Measurements from ENCODE around the gene LEMD1. TPM values are rescaled to one million over a fixed set of nuclear protein-coding genes. Genes with fewer than 3 reads are reported as not detected.

The LEMD1 gene
- total RNA-seq, 4 donors from 2014 or later, result not detected

GRCh38 chr1:205360891-205361290 lies 61.0 kb downstream of the LEMD1 start:
- intact Hi-C loops (cut with DNase I), result no loop called here
- no peak for DNase-seq (ENCODE audit: extremely low spot score)
- WGBS, result 84% methylated on average over 4 of the region's 4 CpGs
- H3K4me1 ChIP-seq, result peaks cover 0 to 13% (median 10%) of the 10 kb centered on the region in 4 donors
- no peak overlapping the region for H3K4me3 ChIP-seq
- no peaks in the 10 kb centered on the region for H3K36me3 ChIP-seq
- H3K9me3 ChIP-seq, result no peaks in the 10 kb centered on the region
- peaks cover 0 to 24% (median 0%) of the 10 kb centered on the region in 4 donors for H3K27me3 ChIP-seq
- no peak overlapping the region for H3K27ac ChIP-seq (replicated peaks in 1 of 4)
- TF ChIP-seq EP300 (IDR thresholded peaks at IDR 0.05) (no peak), POLR2AphosphoS5 (IDR thresholded peaks at IDR 0.05) (no peak), CTCF (IDR thresholded peaks at IDR 0.05) (no peak), POLR2A (IDR thresholded peaks at IDR 0.05; ENCODE audit: low read depth) (no peak)

- no peak overlapping the region for H3K27ac ChIP-seq (replicated peaks in 1 of 4)
These were observed 61.9 kb downstream of the LEMD1 start for GRCh38 chr1:205359771-205360565.

GRCh38 chr1:205358579-205358978 lies 63.3 kb downstream of the LEMD1 start:
- Histone ChIP-seq H3K27me3 (peaks cover 0 to 24% (median 0%) of the 10 kb centered on the region in 4 donors), H3K27ac (replicated peaks in 1 of 4) (no peak overlapping the region), H3K4me3 (no peak overlapping the region), H3K36me3 (no peaks in the 10 kb centered on the region), H3K9me3 (no peaks in the 10 kb centered on the region), H3K4me1 (peaks cover 0 to 13% (median 11%) of the 10 kb centered on the region in 4 donors)
- DNase-seq (ENCODE audit: extremely low spot score), result no peak
- TF ChIP-seq CTCF (IDR thresholded peaks at IDR 0.05) (no peak), EP300 (IDR thresholded peaks at IDR 0.05) (no peak), POLR2A (IDR thresholded peaks at IDR 0.05; ENCODE audit: low read depth) (no peak), POLR2AphosphoS5 (IDR thresholded peaks at IDR 0.05) (no peak)
- intact Hi-C loops (cut with DNase I), result loop anchor here (5.0 kb wide), 1 partner anchor 74 kb away; no protein-coding TSS in a partner anchor

More at GRCh38 chr1:205359771-205360565, 61.9 kb downstream of the LEMD1 start:
- Histone ChIP-seq H3K36me3 (no peaks in the 10 kb centered on the region), H3K4me1 (peaks cover 0 to 13% (median 10%) of the 10 kb centered on the region in 4 donors), H3K9me3 (no peaks in the 10 kb centered on the region), H3K4me3 (no peak overlapping the region), H3K27me3 (peaks cover 0 to 24% (median 0%) of the 10 kb centered on the region in 4 donors)
- WGBS, result 64% methylated on average over 11 of the region's 11 CpGs
- intact Hi-C loops (cut with DNase I), result loop anchor here (5.0 kb wide), 1 partner anchor 72 kb away; no protein-coding TSS in a partner anchor
- no peak for DNase-seq (ENCODE audit: extremely low spot score)
- TF ChIP-seq CTCF (IDR thresholded peaks at IDR 0.05) (no peak), EP300 (IDR thresholded peaks at IDR 0.05) (no peak)

DNA sequence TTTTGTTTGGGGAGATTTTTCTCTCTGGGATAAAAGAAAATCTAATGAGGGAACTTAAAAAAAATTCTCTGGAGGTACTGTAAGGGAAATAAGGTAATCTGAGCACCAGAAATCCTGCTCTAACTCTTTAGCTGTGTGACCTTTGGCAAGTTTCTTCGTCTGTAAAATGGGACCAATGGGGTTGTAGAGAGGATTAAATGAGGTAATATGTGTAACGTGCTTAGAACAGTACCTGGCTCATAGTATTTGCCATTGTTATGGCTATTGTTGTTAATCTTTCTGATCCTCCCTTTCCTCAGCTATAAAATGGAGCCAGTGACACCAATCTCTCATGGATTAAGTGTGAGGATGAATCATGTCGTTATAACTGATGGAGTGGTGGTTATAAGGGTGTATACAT lies 64.3 kb downstream of the LEMD1 start:
- no peaks in the 10 kb centered on the region for H3K36me3 ChIP-seq
- peaks cover 0 to 24% (median 0%) of the 10 kb centered on the region in 4 donors for H3K27me3 ChIP-seq
- no peak for DNase-seq (ENCODE audit: extremely low spot score)
- WGBS, result 92% methylated on average over 3 of the region's 3 CpGs
- H3K9me3 ChIP-seq, result no peaks in the 10 kb centered on the region
- no peak overlapping the region for H3K4me3 ChIP-seq
- H3K4me1 ChIP-seq, result peaks cover 0 to 13% (median 11%) of the 10 kb centered on the region in 4 donors
- TF ChIP-seq POLR2AphosphoS5 (IDR thresholded peaks at IDR 0.05), result no peak
- TF ChIP-seq CTCF (IDR thresholded peaks at IDR 0.05), result no peak
- no peak for TF ChIP-seq EP300 (IDR thresholded peaks at IDR 0.05)
- TF ChIP-seq POLR2A (IDR thresholded peaks at IDR 0.05; ENCODE audit: low read depth), result no peak
- intact Hi-C loops (cut with DNase I), result loop anchor here (5.0 kb wide), 1 partner anchor 75 kb away; no protein-coding TSS in a partner anchor
- H3K27ac ChIP-seq (replicated peaks in 1 of 4), result no peak overlapping the region
